HepG2 (cell line): ENCODE results near the gene BOD1. TPM values are rescaled to one million over a fixed set of nuclear protein-coding genes. Genes with fewer than 3 reads are reported as not detected.
A peak's percentile ranks its signal among the peaks of the same experiment; 100 is the strongest.

ENCODE experiments used
- AGO2 ChIP-seq: fragments of 200-400 bp; formaldehyde crosslinking; optimal IDR thresholded peaks from 2 replicates; pipeline ENCODE3; 2017; ENCODE audit warnings: mild to moderate bottlenecking, low read depth, low read length, moderate library complexity
- ATF7-NPFF ChIP-seq: sonication (generic); formaldehyde crosslinking; IDR thresholded peaks from 2 replicates; pipeline ENCODE4 v1.8.1; 2023; ENCODE audit warnings: mild to moderate bottlenecking, low read depth, missing genetic modification reagents, moderate library complexity
- BORCS8-MEF2B ChIP-seq: sonication (generic); formaldehyde crosslinking; IDR thresholded peaks from 2 replicates; pipeline ENCODE4 v1.8.0; 2022; ENCODE audit warnings: mild to moderate bottlenecking, missing genetic modification reagents
- CBX1 ChIP-seq: IDR thresholded peaks from one replicate; pipeline ENCODE4 v1.6.1; 2016; ENCODE audit warnings: antibody characterized with exemption, low read depth
- DPF2 ChIP-seq: sonication (generic); formaldehyde crosslinking; IDR thresholded peaks from 2 replicates; pipeline ENCODE4 v1.4.0; 2020; ENCODE audit warnings: mild to moderate bottlenecking, low read depth, missing genetic modification reagents, borderline replicate concordance
- FOXO1 ChIP-seq: sonication (generic); formaldehyde crosslinking; IDR thresholded peaks from 2 replicates; pipeline ENCODE4 v1.4.0; 2020; ENCODE audit warnings: missing genetic modification reagents
- GABPA ChIP-seq, 2 experiments: IDR thresholded peaks; 2 replicates each; pipeline ENCODE4 v1.6.1; 2011 to 2016; ENCODE audit warnings: low read depth in 2 of 2, low read length in 1 of 2, missing biosample characterization in 1 of 2, missing genetic modification characterization in 1 of 2
- HNF4A ChIP-seq: sonication (generic); formaldehyde crosslinking; IDR thresholded peaks from 2 replicates; pipeline ENCODE4 v1.4.0; 2020; ENCODE audit warnings: missing genetic modification reagents
- ISX ChIP-seq: sonication (generic); formaldehyde crosslinking; conservative IDR thresholded peaks from 2 replicates; pipeline ENCODE4 v1.5.0; 2020; ENCODE audit warnings: missing genetic modification reagents
- RCOR2 ChIP-seq: IDR thresholded peaks from 2 replicates; pipeline ENCODE4 v1.6.1; 2016; ENCODE audit warnings: missing biosample characterization, missing genetic modification reagents
- RXRB ChIP-seq: IDR thresholded peaks from 2 replicates; pipeline ENCODE4 v1.6.1; 2016; ENCODE audit warnings: borderline replicate concordance, missing genetic modification reagents, missing compliant biosample characterization
- SALL1 ChIP-seq: sonication (generic); formaldehyde crosslinking; IDR thresholded peaks from 2 replicates; pipeline ENCODE4 v1.8.0; 2022; ENCODE audit warnings: mild to moderate bottlenecking, missing genetic modification reagents
- SCMH1 ChIP-seq: sonication (generic); formaldehyde crosslinking; IDR thresholded peaks from 2 replicates; pipeline ENCODE4 v1.9.0; 2021; ENCODE audit warnings: missing genetic modification reagents, mild to moderate bottlenecking, borderline replicate concordance
- SKI ChIP-seq: fragments of 450-650 bp; IDR thresholded peaks from one replicate; pipeline ENCODE4 v1.6.1; 2018; ENCODE audit warnings: mild to moderate bottlenecking; ENCODE audit not compliant: partially characterized antibody
- STAG1 ChIP-seq: sonication (generic); formaldehyde crosslinking; IDR thresholded peaks from 2 replicates; pipeline ENCODE4 v1.4.0; 2020; ENCODE audit warnings: missing genetic modification reagents
- STAT5B ChIP-seq: sonication (generic); formaldehyde crosslinking; IDR thresholded peaks from 2 replicates; pipeline ENCODE4 v1.4.0; 2020; ENCODE audit warnings: missing genetic modification reagents
- ZBTB7A ChIP-seq: sonication (generic); formaldehyde crosslinking; IDR thresholded peaks from 2 replicates; pipeline ENCODE4 v1.8.0; 2022; ENCODE audit warnings: mild to moderate bottlenecking, missing genetic modification reagents
- ZBTB7B ChIP-seq: sonication (generic); formaldehyde crosslinking; IDR thresholded peaks from 2 replicates; pipeline ENCODE4 v1.4.0; 2020; ENCODE audit warnings: missing genetic modification reagents
- ZNF160 ChIP-seq: sonication (generic); formaldehyde crosslinking; IDR thresholded peaks from 2 replicates; pipeline ENCODE4 v1.8.0; 2022; ENCODE audit warnings: mild to moderate bottlenecking, inconsistent platforms, missing genetic modification reagents
- ZNF230 ChIP-seq: sonication (generic); formaldehyde crosslinking; IDR thresholded peaks from 2 replicates; pipeline ENCODE4 v1.4.0; 2020; ENCODE audit warnings: mild to moderate bottlenecking, missing genetic modification reagents
- ZNF724P ChIP-seq: sonication (generic); formaldehyde crosslinking; IDR thresholded peaks from 2 replicates; pipeline ENCODE4 v1.8.0; 2022; ENCODE audit warnings: missing genetic modification reagents, borderline replicate concordance
- ZNF792 ChIP-seq: IDR thresholded peaks from 2 replicates; pipeline ENCODE4 v1.6.1; 2016
- polyA plus RNA-seq, 8 experiments: library from polyadenylated mRNA; depleted of rRNA in 3 of 8; stranded (reverse) in 7 of 8; unstranded in 1 of 8; fragments of >200 nt; fragmentation: Illumina TruSeq in 4 of 8; extraction: Trizol in 4 of 8; gene quantifications; 2 replicates each; pipeline versions ENCODE4 v1.2.1 to v1.2.3, GENCODE V29; 2011 to 2016; ENCODE audit warnings: low read depth in 4 of 8, missing spikeins in 1 of 8, mixed read lengths in 1 of 8; ENCODE audit not compliant: insufficient read depth in 1 of 8
- total RNA-seq, 5 experiments: library from RNA; depleted of rRNA; stranded (reverse); fragments of >200 nt; fragmentation: Illumina TruSeq; extraction: Trizol; gene quantifications; 2 replicates each; pipeline ENCODE4 v1.2.3, GENCODE V29; 2016; ENCODE audit warnings: low read depth in 1 of 5
- TF ChIP-seq, protein P1 (sequence below): sonication (generic); formaldehyde crosslinking; IDR thresholded peaks from 2 replicates; pipeline ENCODE4 v1.5.0; 2020; ENCODE audit warnings: missing genetic modification reagents
- TF ChIP-seq, protein P2 (sequence below): sonication (generic); formaldehyde crosslinking; IDR thresholded peaks from 2 replicates; pipeline ENCODE4 v1.4.0; 2020; ENCODE audit warnings: mild to moderate bottlenecking, missing genetic modification reagents
- TF ChIP-seq, protein P3 (sequence below): sonication (generic); formaldehyde crosslinking; IDR thresholded peaks from 2 replicates; pipeline ENCODE4 v1.5.1; 2020; ENCODE audit warnings: missing genetic modification reagents, mild to moderate bottlenecking, borderline replicate concordance
- TF ChIP-seq, protein P4 (sequence below): sonication (generic); formaldehyde crosslinking; IDR thresholded peaks from 2 replicates; pipeline ENCODE4 v1.8.1; 2023; ENCODE audit warnings: mild to moderate bottlenecking, missing genetic modification reagents
- TF ChIP-seq, protein P5 (sequence below): sonication (generic); formaldehyde crosslinking; IDR thresholded peaks from 2 replicates; pipeline ENCODE4 v1.4.0; 2020; ENCODE audit warnings: low read depth, mild to moderate bottlenecking, missing genetic modification reagents
- TF ChIP-seq, protein P6 (sequence below): sonication (generic); formaldehyde crosslinking; IDR thresholded peaks from 2 replicates; pipeline ENCODE4 v1.4.0; 2020; ENCODE audit warnings: missing genetic modification reagents

The BOD1 gene
- total and polyA plus RNA-seq, 2 of the 13 experiments (the other 11 are each of a cell fraction or from before 2014, with no cell fraction given): 81.5 to 103 TPM

DNA sequence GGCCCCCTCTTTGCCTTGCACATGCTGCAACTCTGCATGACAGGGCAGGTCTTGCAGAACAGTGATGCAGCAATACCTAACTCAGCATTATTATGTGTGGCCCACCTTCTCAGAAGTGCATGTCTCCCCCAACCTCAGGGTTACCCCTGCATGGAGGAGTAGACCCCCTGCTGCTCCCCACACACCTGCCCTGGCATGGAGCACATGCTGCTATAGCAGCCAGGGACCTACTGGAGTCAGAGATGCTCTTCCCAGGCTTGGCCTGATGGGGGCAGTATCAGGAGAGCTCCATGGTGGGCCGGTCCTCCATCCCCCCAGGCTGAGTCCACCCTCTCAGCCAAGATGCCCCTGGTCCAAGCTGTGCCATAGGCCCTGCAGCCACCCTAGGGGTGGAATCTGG, 13.2 kb upstream of the BOD1 start (continued):
- TF ChIP-seq, protein P1, sequence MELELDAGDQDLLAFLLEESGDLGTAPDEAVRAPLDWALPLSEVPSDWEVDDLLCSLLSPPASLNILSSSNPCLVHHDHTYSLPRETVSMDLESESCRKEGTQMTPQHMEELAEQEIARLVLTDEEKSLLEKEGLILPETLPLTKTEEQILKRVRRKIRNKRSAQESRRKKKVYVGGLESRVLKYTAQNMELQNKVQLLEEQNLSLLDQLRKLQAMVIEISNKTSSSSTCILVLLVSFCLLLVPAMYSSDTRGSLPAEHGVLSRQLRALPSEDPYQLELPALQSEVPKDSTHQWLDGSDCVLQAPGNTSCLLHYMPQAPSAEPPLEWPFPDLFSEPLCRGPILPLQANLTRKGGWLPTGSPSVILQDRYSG (CRISPR knock-in tag): no peak
- no peak for TF ChIP-seq GABPA (IDR thresholded peaks at IDR 0.05; ENCODE audit: low read depth, low read length)
- TF ChIP-seq GABPA (CRISPR knock-in tag; IDR thresholded peaks at IDR 0.05; ENCODE audit: low read depth): no peak
- no peak for TF ChIP-seq ATF7-NPFF (CRISPR knock-in tag)
- TF ChIP-seq, protein P2, sequence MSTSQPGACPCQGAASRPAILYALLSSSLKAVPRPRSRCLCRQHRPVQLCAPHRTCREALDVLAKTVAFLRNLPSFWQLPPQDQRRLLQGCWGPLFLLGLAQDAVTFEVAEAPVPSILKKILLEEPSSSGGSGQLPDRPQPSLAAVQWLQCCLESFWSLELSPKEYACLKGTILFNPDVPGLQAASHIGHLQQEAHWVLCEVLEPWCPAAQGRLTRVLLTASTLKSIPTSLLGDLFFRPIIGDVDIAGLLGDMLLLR (CRISPR knock-in tag): no peak
- no peak for TF ChIP-seq ISX (CRISPR knock-in tag)
- 0 out of 2 replicates have a peak, but pooled peaks have one; percentile 21 for TF ChIP-seq ZBTB7A
- peak; percentile 52 for TF ChIP-seq STAG1 (CRISPR knock-in tag)
- TF ChIP-seq HNF4A: no peak
- no peak for TF ChIP-seq SKI
- 0 out of 2 replicates have a peak, but pooled peaks have one; percentile 33 for TF ChIP-seq ZBTB7B (CRISPR knock-in tag)
- TF ChIP-seq STAT5B: no peak
- TF ChIP-seq, protein P3, sequence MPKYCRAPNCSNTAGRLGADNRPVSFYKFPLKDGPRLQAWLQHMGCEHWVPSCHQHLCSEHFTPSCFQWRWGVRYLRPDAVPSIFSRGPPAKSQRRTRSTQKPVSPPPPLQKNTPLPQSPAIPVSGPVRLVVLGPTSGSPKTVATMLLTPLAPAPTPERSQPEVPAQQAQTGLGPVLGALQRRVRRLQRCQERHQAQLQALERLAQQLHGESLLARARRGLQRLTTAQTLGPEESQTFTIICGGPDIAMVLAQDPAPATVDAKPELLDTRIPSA (CRISPR knock-in tag): no peak
- TF ChIP-seq RXRB (CRISPR knock-in tag): no peak
- no peak for TF ChIP-seq AGO2
- TF ChIP-seq DPF2 (CRISPR knock-in tag): no peak
- TF ChIP-seq RCOR2 (CRISPR knock-in tag): no peak
- no peak for TF ChIP-seq BORCS8-MEF2B
- TF ChIP-seq, protein P4, sequence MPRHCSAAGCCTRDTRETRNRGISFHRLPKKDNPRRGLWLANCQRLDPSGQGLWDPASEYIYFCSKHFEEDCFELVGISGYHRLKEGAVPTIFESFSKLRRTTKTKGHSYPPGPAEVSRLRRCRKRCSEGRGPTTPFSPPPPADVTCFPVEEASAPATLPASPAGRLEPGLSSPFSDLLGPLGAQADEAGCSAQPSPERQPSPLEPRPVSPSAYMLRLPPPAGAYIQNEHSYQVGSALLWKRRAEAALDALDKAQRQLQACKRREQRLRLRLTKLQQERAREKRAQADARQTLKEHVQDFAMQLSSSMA: 0 out of 2 replicates have a peak, but pooled peaks have one; percentile 43
- TF ChIP-seq, protein P5, sequence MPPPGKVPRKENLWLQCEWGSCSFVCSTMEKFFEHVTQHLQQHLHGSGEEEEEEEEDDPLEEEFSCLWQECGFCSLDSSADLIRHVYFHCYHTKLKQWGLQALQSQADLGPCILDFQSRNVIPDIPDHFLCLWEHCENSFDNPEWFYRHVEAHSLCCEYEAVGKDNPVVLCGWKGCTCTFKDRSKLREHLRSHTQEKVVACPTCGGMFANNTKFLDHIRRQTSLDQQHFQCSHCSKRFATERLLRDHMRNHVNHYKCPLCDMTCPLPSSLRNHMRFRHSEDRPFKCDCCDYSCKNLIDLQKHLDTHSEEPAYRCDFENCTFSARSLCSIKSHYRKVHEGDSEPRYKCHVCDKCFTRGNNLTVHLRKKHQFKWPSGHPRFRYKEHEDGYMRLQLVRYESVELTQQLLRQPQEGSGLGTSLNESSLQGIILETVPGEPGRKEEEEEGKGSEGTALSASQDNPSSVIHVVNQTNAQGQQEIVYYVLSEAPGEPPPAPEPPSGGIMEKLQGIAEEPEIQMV (CRISPR knock-in tag): no peak
- TF ChIP-seq SALL1 (CRISPR knock-in tag): peak; percentile 29; the same call in 1 of the 2 replicates
- no peak for TF ChIP-seq ZNF724P (CRISPR knock-in tag)
- no peak for TF ChIP-seq SCMH1 (CRISPR knock-in tag)
- TF ChIP-seq ZNF160 (CRISPR knock-in tag): no peak
- TF ChIP-seq CBX1: no peak
- TF ChIP-seq ZNF792 (CRISPR knock-in tag): no peak
- TF ChIP-seq ZNF230 (CRISPR knock-in tag): no peak
- no peak for TF ChIP-seq FOXO1
- TF ChIP-seq, protein P6, sequence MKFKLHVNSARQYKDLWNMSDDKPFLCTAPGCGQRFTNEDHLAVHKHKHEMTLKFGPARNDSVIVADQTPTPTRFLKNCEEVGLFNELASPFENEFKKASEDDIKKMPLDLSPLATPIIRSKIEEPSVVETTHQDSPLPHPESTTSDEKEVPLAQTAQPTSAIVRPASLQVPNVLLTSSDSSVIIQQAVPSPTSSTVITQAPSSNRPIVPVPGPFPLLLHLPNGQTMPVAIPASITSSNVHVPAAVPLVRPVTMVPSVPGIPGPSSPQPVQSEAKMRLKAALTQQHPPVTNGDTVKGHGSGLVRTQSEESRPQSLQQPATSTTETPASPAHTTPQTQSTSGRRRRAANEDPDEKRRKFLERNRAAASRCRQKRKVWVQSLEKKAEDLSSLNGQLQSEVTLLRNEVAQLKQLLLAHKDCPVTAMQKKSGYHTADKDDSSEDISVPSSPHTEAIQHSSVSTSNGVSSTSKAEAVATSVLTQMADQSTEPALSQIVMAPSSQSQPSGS (CRISPR knock-in tag): no peak
